HG02840 (cell line): ENCODE measurements around the gene ID4.

ENCODE experiments used
- ATAC-seq: cut with Tn5 transposase; IDR thresholded peaks from one replicate; pipeline ENCODE4 v1.9.1; 2021; ENCODE audit warnings: mild to moderate bottlenecking, moderate library complexity, moderate number of reproducible peaks; ENCODE audit not compliant: unreplicated experiment, low FRiP score

ID4 gene

GRCh38 chr6:19836799-19837510, at the start of gene ID4:
ID4 (plus strand) TSS chr6:19837370; CDS start chr6:19837755, 385 bp downstream.
- ATAC-seq = no peak

GRCh38 chr6:19788686-19789085, 48.5 kb upstream of the ID4 start:
- no peak for ATAC-seq

GRCh38 chr6:19789100-19789803, 47.9 kb upstream of the ID4 start:
- no peak for ATAC-seq

GRCh38 chr6:19791267-19791666, 45.9 kb upstream of the ID4 start:
- no peak for ATAC-seq

- no peak for ATAC-seq
Measured at GRCh38 chr6:19795211-19795610, 42.0 kb upstream of the ID4 start.

- no peak for ATAC-seq
Measured at GRCh38 chr6:19796452-19796851, 40.7 kb upstream of the ID4 start.

GRCh38 chr6:19798362-19798761, 38.8 kb upstream of the ID4 start:
- ATAC-seq = no peak

GRCh38 chr6:19802656-19803055, 34.5 kb upstream of the ID4 start:
- ATAC-seq = no peak

- no peak for ATAC-seq
Measured at GRCh38 chr6:19803331-19804204, 33.6 kb upstream of the ID4 start.

GRCh38 chr6:19804205-19805128, 32.7 kb upstream of the ID4 start:
- peak; percentile 66 for ATAC-seq

GRCh38 chr6:19805129-19805481, 32.1 kb upstream of the ID4 start:
- no peak for ATAC-seq

GRCh38 chr6:19806971-19807396, 30.2 kb upstream of the ID4 start:
- ATAC-seq = no peak

GRCh38 chr6:19811397-19812079, 25.6 kb upstream of the ID4 start:
- no peak for ATAC-seq

GRCh38 chr6:19812512-19813119, 24.6 kb upstream of the ID4 start:
- no peak for ATAC-seq

- no peak for ATAC-seq
Measured at GRCh38 chr6:19818805-19819204, 18.4 kb upstream of the ID4 start.

- no peak for ATAC-seq
Measured at GRCh38 chr6:19824058-19824807, 12.9 kb upstream of the ID4 start.

GRCh38 chr6:19827247-19827646, 9.9 kb upstream of the ID4 start:
- ATAC-seq = no peak

- ATAC-seq = no peak
Measured at GRCh38 chr6:19827903-19828302, 9.3 kb upstream of the ID4 start.
